Amniotic stem cell (primary cell): ENCODE results near the gene ARSD.
"Not testable (repeated sequence)": the region's sequence is repeated elsewhere in the genome, so short reads cannot be mapped to it uniquely, and the experiment has no call there.

Source experiments
- DNase-seq: peaks from one replicate; lab custom pipeline; 2025; lab: John Stamatoyannopoulos, UW

Gene ARSD

DNA sequence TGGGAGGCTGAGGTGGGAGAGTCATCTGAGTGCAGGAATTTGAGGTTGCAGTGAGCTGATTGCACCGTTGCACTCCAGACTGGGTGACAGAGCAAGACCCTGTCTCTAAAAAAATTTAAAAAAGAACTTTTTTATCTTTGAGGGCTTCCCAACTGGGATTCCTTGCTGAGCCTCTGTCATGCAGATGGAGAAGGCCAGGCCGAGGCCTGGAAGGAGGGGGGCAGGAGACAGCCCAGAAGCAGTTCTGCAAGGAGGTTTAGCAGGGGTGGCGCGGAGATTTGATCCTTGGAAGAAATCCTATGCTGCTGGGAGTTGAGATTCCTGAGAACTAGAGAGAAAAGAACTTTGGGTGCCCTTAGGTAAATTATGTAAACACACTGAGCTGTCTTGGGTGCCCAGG, 2.5 kb upstream of the ARSD start:
- no peak for DNase-seq

DNA sequence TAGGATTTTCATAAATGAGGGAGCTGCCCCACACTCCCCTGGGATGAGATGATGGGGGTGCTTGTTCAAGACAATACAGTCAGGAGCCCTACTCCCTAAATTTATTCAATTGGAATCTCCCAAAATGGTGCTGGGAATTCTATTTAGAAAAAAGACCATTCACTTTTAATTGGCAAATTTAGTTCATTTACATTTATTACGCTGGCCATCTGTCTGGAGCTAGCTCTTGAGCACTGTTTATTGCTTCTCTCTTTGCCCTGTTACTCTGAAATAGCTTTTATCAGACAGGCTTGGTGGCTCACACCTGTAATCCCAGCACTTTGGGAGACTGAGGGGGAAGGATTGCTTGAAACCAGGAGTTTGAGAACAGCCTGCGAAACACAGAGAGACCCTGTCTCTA, 2.0 kb upstream of the ARSD start:
- DNase-seq = no peak

DNA sequence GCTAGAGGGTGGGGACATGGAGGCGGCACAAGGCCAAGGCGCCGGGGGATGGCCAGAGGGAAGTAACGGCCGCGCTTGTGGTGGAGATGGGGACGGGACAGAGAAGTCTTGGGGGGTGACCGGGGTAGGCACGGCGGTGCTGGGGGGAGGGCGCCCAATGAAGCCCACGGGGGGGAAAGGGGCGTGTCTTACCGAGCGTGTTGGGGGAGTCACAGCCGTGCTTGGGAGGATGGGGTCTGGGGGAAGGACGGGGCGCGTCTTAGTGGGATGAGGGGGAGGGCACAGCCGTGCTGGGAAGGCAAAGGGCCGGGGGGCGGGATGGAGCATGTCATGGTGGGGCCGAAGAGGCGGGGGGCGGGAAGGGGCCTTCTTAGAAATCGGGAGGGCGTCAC, 952 bp downstream of the ARSD start:
- DNase-seq = no peak

DNA sequence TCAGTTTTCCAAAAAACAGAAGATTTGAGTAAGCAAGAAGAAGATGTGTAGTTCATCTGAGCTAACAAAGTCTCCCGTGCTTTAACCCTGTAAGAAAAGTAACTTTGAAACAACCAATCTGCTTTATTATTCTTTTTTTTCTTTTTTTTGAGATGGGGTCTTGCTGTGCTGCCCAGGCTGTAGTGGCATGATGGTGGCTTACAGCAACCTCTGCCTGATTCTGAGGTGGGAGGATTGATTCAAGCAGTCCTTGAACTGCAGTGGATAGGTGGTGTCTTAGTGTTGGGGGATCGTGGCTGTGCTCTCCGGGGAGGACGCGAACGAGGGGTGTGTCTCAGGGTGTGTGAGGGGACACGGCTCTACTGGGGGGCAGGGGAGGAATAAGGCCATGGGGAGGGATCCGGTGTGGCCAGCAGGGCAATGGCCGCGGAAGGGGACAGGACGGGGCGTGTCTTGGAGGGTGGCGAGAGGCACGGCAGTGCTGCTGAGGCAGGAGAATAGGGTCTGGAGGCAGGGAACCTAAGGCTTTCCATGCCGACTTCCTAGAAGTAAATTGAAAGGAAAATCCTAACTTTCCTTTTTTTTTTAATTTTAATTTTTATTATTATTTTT, 2.4 kb downstream of the ARSD start:
- DNase-seq = no peak

DNA sequence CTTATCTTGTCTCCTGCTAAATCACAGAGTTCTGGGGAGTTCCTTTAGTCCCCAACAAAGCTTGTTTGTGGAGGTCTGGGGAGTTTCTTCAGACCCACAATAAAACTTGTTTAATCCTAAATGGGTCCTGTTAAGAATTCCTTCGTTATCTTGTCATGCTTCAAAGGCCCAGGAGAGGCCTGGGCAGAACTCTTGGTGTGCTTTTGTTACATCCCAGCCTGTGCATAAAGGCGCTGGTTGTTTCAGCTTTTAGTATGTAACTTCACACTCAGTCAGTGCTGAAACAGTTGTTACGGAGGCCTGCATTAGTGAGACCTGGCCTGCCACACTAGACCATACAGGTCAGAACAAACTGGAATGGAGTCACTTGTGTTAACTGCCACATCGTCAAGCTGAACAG, 2.9 kb downstream of the ARSD start:
- DNase-seq = not testable (repeated sequence)

DNA sequence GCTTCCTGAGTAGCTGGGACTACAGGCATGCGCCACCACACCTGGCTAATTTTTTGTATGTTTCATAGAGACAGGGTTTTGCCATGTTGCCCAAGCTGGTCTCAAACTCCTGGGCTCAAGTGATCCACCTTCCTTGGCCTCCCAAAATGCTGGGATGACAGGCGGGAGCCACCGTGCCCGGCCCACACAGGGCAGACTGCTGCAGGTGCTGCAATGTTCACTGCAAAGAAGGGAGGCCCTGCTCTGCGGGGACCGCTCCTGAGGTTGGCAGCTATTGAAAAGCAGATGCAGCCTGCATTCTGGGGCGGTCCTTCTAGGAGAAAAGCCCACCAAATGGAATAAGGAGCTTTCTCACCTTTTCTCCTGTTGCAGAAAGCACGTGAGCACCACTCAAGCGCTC, 5.0 kb downstream of the ARSD start:
- DNase-seq = no peak

DNA sequence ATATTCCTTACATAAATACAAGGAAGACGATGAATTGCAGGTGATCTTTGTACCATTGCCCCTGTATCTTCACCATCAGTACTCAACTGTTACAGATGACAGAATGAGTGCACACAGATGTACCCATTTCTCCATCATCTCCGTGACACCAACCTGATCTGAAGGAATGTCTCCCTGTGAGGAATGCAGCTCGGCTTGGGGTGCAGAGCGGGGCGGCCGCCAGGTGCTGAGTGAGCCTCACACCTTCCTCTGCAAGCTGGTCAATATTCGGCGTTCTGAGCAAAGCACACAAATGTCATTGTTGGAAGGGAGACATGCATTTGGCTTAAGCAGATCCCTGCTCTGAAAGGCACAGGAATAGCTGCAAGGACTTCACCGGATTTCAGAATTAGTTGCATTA, 7.4 kb downstream of the ARSD start:
- no peak for DNase-seq

DNA sequence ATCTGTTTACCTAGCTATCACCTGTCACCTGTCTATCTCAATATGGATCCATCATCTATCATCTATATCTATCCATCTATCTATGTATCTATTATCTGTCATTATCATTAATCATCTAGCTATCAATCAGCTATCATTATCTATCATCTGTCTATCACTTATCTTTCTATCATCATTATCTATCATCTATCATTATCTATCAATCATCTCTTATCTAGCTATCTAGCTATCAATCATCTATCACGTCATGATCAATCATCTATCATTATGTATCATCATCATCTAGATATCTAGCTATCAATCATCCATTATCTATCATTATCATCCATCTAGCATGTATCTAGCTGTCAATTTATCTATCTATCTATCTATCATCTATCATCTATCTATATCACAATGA, 7.9 kb downstream of the ARSD start:
- DNase-seq = no peak

DNA sequence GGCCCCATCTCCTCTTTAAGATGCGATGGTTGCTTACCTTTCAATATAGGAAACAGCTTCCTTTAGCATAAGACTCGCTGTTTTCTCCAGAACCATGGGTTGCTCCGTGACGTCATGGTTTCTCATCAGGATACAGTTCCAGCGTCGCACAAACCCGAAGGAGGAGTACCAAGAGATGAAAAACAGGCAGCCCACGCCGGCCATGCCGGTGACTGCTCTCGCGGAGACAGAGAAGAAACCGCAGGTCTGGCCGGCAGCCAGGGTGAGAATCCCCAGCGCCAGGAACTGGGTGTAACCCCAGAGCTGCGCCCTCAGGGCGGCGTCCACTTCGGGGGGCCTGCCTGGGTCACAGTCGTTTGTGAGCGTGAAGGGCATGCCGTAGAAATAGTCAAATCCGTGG, 11.4 kb downstream of the ARSD start:
- no peak for DNase-seq

DNA sequence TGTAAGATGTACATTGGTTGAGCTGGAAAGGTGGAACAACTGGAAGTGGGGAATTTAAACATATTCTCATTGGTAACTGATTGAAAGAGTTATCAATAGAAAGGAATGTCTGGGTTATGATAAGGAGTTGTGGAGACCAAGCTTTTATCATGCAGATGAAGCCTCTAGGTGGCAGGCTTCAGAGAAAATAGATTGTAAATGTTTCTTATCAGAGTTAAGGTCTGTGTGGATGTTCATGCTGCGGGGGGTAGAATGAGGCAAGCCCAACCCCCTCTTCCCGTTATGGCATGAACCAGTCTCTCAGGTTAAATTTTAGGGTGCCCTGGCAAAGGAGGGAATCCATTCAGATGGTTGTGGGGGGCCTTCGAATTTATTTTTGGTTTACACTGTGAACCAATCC, 16.0 kb downstream of the ARSD start:
- DNase-seq = no peak

DNA sequence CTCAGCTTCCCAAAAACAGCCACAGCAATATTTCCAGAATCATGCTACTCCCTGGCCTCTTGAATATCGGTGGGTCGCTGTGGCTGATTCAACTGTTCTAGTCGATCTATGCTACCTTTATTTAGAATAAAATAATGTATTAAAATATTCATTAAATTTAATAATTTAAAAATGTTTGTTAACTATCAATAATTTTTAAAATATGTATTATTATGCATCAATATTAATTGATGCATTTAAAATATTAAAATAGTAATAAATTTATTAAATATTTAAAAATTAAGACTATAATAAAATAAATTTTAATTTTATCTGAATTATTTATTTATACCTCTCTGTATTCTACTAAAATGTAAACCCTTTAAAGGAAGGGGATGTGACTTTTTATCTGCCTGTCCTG, 19.0 kb downstream of the ARSD start:
- DNase-seq = no peak

DNA sequence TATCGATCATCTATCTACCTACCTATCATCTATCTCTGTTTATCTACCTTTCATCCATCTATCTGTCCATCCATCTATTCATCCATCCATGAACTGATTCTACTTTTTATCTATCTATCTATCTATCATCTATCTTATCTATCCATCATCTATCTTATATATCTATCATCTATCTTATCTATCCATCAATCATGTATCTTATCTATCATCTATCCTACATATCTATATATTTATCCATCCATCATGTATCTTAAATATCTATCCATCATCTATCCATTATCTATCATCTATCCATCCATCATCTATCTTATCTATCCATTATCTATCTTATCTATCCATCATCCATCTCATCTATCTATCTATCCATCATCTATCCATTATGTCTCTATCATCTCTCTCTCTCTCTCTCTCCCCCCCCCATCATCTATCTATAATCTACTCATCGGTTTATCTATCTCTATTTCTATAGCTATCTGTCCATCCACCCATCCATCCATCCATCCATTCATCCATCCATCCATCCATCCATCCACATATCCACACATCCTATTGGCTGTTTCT, 20.9 kb downstream of the ARSD start:
- DNase-seq = no peak

DNA sequence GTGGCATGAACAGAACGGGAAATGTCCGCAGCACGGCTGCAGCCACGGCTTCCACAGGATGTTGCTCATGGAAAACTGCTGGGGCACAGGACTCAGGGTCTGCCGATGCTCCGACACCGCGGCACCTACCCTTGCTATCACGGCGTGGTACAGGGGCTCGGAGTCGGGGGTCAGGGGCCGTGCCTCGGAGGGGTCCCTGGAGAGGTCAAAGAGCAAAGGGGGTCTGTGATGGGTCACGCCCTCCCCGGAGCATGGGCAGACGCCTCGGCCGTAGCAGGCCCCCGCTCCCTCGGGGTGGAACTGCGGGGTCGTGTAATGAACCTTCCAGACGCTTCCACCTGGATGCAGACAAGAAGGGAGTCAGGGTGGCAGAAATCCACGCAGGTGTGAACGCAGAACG, 21.8 kb downstream of the ARSD start:
- no peak for DNase-seq

DNA sequence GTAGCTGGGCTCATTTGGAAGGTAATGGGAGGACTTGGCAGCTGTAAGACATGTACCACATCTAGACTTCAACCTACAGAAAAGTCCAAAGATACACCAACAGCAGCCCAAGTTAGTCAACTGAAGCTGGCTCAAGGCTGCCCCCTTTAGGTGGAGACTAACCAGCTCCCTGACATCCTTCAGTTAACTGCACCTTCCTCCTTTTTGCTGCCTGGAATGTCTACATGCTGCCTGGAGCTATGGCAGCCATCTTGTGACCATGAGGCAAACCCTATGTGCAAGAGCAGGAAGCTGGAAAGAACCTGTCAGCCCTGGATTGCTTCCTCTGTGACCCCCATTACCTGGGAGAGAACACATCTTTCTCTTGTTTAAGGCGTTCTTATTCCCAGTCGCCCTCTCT, 25.8 kb downstream of the ARSD start:
- DNase-seq = no peak

DNA sequence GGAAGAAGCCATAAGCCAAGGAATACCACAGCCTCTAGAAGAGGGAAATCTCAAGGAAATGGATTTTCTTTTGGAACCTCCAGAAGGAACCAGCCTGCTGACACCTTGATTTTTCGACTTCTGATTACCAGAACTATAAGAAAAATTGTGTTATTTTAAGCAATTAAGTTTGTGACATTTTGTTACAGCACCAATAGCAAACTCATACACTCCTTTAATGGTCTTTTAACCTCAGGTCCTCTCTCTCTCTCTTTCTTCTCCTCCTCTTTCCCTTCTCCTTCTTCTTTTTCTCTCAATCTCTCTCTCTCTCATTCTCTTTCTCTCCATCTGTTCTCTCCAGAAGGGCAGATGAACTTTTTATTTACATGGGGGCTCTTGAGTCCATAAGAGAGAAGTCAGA, 26.3 kb downstream of the ARSD start:
- DNase-seq = no peak

DNA sequence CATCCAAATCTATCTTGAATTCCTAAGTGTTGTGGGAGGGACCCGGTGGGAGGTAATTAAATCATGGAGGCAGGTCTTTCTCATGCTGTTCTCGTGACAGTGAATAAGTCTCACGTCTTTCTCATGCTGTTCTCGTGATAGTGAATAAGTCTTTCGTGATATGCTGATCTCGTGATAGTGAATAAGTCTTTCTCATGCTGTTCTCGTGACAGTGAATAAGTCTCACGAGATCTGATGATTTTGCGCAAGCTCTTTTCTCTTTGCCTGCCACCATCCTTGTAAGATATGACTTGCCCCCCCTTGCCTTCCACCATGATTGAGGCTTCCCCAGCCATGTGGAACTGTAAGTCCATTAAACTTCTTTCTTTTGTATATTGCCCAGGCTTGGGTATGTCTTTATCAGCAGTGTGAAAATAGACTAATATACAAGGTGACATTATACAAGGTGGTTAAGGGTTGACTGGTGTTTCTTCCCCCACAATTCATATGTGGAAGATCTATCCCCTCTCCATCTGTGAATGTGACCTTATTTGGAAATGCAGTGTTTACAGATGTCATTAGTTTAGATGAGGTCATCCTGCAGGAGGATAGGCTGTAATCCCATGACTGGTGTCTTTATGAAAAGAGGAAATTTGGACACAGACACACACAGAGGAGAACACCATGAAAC, 27.6 kb downstream of the ARSD start:
- DNase-seq = no peak

DNA sequence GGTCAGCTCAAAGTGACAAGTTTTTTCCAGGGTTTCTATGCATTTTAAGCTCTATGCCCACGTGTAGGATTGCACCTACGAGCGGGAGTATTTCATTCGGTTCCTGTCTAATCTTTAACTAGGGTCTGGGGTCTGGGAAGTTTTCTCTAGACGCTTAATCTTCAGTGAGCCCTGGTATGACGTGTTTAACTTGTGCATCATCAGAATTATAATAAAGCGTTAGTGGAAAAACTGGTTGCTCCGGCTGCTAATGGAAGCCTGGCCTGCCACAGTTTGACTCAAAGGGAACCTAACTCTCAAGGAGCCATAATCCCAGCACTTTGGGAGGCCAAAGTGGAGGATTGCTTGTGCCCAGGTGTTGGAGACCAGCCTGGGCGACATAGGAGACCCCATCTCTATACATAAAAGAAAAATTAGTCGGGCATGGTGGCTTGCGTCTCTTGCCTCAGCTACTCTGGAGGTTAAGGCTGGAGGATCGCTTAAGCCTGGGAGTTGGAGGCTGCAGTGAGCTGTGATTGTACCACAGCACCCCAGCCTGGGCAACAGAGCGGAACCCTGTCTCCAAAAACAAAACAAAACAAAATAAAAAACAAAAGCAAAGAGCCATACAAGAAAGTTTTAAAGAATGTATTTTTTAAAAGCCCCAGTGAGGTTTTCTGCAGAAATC, 30.2 kb downstream of the ARSD start:
- DNase-seq = no peak

DNA sequence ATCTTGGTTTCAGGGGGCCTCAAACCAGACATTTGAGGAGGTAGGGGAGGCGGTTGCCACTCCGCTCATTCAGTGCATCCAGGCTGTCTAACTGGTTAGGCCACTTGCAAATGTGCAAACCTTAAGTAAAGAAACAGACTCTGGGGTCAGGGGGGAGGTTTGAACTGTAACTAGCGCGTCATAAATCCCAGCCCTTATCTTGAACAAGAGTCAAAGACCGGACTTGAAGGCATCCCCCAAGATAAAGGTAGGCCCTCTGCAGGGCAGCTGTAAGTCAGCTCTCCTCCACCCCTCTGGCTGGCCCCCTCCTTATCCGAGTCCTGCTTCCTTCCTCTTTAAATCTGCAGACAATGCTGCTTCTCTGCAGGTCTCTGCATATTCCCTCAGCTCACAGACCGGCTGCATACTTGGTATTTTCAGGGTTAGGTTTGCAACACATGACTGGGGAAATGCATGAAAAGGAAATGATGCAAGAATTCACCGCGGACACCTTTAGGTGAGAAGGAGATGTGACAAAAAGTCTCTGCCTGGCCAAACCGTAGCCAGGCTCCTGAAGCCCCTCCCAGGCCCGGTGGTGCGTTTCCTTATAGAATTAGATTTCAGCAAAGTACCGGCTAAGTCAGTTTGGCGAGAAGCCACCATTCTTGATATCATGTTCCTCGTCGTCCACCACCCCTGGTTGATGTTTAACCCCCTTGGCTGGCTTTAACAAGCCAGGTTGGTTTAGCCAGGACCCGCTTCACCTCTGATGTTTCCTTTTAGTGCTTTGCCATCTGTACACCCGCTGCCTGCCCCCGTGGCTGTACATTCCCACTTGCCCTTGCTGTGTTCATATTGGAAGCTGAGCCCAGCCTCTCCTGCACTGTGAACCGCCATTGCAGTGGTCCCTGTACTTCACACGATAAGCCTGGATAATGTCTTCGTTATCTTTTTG, 31.2 kb downstream of the ARSD start:
- not testable (repeated sequence) for DNase-seq

DNA sequence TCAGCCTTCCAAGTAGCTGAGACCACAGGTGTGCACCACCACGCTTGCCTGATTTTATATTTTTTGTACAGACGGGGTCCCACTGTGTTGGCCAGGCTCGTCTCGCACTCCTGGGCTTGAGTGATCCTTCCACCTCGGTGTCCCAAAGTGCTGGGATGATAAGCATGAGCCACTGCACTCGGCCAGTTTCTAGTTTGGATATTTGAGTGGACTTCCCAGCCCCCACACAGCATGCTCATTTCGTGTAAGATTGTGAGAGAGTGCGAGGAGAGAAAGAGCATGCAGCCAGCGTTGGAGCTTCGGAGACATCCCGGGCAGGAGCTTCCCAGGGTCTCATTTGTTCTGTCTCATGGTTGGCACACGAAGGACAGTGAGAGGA, 31.8 kb downstream of the ARSD start:
- DNase-seq = no peak

DNA sequence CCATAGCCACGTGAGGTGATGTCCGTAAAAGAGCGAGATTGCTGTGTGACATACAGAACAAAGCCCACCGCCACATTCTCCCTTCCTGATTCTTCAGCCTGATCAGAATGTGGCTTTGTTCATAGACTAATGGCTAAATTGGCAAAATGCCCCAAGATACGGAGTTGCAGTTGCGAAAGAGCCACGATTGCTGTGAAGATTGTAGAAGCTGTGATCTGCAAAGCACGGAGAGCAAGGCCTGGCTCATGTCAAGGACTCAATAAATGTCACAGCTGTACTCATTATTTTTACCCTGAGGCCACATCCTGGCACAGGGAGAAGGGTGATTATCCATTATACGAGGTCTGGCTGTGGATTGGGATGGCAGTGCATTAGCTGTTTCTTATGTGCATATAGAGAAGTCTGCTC, 34.2 kb downstream of the ARSD start:
- DNase-seq = no peak

DNA sequence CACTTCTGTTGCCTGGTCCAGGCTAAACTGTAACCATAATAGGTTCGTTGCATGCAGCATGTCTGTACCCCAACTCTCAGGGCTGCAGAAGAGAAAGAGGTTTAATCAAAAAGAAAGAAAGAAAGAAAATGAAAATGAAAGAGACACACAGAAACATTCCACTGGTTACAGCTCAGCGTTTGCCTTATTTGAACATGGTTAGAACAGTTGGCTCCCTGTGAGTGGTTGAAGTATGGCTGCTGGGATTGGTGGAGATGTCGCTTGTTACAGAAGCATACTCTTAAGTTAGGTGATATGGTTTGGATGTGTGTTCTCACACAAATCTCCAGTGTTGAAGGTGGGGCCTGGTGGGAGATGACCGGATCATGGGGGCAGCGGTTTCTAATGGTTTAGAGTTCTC, 36.3 kb downstream of the ARSD start:
- DNase-seq = no peak
